ENCODE results near the gene HDAC4.

Gene HDAC4

GRCh38 chr2:239365782-239366435, 34.9 kb downstream of the HDAC4 start:
- no peak for DNase-seq

DNA sequence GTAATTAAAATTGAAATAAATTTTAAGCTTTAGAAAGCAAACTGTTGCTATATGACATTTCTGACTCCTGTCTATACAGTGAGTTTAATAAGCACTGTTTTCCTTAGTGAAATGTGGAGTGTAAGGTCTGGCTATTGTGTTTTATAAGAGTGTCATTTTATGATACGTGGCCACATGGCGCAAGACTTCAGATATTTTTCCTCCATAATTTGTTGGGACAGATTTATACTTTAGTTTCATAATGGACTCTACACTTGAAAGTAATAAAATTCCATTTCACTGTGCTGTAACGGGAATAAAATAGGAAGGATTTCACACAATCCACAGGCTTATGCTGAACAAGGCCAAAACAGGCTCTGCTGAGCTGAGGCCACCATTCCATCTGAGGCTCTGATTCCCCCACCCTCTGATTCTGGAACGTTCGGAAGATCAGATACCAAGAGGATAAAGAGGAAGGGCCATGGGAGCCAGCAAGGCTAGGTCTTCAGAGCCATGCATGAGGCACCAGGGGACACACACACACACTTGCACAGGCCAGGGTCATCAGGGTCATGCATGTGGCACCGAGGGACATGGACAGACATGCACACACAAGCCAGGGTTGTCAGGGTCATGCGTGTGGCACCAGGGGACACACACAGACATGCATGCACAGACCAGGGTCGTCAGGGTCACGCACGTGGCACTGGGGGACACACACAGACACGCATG, 35.6 kb downstream of the HDAC4 start:
- no peak for DNase-seq

- DNase-seq: no peak
Observed at GRCh38 chr2:239363946-239364637, 36.7 kb downstream of the HDAC4 start.

- DNase-seq: no peak
Observed at GRCh38 chr2:239362507-239362906, 38.3 kb downstream of the HDAC4 start.

DNA sequence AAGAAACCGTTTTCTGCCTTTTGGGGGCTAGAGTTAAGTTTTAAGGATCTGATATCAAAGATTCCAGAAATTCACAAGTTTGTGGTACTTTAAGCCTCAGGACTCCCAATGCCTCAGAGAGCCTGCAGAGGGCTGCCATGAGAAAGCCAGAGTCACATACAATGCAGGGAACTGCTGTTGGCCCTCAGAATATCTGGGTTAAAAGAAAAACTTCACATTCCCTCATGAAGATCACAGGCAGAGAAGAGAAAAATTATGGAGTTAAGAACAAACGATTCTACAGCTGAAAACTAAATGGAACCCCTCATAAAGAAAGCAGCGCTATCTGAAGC, 39.5 kb downstream of the HDAC4 start:
- no peak for DNase-seq

GRCh38 chr2:239360421-239361310, 40.2 kb downstream of the HDAC4 start:
- DNase-seq: no peak

DNA sequence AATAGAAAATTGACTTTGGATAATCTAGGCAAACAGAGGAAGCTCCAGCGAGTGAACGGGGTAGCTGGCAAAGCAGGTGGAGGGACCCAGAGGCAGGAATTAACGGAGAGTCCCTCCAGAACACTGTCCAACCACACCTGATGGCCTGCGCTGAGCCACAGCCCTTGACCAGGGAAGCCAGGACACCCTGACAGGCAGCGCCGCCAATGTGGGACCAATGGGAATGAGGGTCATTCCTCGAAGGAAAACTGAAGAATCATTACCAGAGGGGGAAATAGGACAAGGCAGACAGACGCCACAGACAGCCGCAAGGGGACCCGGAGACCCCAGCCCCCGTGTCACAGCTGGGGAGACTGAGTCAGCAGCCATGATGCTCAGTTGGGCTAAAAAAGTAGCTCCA, 40.8 kb downstream of the HDAC4 start:
- no peak for DNase-seq

DNA sequence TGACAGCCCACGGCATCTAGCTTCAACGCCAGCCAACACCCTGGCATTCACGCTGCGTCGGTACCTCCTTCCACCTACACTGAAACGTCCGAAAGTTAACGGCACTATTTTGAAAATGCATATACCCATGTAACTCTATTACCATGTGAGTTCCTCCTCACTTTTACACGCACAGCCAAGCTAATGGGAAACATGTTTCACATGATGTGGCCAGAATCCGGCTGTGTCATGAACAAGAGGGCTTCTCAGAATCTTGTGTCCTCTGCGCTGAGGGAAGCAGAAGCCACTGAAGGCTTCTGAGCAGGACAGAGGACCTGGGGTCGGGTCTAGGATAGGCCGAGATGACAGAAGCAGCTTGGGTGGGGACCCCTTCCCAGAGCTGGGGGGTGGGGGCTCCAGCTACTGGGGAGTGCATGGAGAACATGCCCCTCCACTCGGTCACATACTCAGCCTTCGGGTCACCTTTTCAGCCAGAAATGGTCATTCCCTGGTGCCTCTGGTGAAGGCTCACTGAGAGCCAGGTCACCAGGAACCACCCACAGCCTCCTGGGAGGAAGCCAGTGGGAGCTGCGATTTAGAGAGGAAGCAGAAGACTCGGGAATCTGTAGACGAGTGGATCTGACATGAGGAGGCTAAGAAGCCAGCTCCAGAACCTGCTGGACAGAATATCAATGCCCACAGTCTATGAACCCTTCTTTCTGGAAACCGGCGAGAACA, 41.5 kb downstream of the HDAC4 start:
- no peak for DNase-seq

GRCh38 chr2:239358062-239358754, 42.6 kb downstream of the HDAC4 start:
- no peak for DNase-seq

DNA sequence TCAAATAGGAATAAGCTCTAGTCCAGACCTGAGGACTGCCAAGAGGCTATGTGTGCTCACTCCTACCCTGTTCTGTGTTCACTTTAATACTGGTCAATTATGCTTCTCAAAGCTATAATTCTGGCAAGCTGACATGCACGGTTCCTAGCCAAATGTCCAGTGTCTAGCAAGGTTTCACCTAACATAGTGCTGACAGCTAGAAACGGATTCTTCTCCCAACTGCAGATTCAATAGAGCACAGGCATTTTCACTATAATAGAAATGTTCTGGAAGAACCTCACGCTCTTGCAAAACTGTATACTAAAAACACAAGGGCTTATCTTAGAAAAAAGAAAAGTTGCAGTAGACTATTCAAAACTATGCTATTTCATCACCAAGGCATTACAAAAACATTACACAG, 45.1 kb downstream of the HDAC4 start:
- no peak for DNase-seq

GRCh38 chr2:239355139-239355538, 45.7 kb downstream of the HDAC4 start:
- DNase-seq: no peak

GRCh38 chr2:239354791-239355136, 46.1 kb downstream of the HDAC4 start:
- no peak for DNase-seq

GRCh38 chr2:239354132-239354790, 46.6 kb downstream of the HDAC4 start:
- no peak for DNase-seq

DNA sequence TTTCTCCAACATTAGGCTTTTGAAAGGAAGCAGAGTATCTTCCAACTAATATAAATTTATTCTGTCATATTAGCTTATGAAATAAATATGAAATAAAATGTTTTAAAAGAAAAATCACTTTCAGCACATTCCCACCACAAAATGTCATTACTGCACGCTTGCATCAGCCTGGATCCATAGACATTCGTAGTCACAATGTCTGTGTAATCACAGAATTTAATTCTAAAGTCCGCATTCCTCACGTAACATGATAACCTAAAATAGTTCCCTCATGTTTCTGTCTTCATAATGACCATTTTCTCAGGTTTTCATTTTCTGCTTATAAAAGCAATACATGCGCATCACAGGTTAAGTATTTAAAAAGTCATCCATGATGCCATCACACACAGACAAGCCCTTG, 47.1 kb downstream of the HDAC4 start:
- no peak for DNase-seq

- no peak for DNase-seq
Observed at GRCh38 chr2:239351687-239352086, 49.1 kb downstream of the HDAC4 start.

DNA sequence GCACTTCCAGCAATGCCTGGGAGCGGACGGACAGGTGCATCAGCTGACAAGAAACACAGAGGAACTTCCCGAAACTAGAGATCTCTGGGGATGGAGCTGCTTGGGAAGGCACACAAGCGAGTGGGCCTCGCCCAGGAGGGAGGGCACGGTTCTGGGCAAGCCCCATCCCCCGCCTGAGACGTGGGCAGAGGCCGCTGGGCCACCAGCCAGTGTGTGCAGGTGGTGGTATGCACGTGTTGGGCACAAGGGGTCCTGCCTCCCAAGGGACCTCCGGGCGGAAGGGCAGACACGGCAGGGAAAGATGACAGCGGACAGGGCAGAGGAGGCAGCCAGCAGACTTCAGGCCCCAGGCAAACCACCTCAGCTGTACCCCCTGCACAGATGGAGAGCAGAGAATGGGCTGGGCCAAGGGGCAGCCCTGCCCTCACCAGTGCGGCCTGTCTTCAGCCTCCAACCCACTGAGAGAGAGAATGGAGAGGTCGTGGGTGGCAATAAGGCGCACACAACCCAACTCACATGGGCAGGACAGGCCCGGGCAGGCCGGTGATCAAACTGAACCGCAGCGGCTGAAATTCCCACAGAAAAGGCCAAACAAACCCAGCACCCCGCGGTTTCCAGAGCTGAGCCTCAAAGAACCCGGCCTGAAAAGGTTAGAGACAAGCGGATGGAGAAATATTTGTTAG, 51.2 kb downstream of the HDAC4 start:
- DNase-seq: no peak

DNA sequence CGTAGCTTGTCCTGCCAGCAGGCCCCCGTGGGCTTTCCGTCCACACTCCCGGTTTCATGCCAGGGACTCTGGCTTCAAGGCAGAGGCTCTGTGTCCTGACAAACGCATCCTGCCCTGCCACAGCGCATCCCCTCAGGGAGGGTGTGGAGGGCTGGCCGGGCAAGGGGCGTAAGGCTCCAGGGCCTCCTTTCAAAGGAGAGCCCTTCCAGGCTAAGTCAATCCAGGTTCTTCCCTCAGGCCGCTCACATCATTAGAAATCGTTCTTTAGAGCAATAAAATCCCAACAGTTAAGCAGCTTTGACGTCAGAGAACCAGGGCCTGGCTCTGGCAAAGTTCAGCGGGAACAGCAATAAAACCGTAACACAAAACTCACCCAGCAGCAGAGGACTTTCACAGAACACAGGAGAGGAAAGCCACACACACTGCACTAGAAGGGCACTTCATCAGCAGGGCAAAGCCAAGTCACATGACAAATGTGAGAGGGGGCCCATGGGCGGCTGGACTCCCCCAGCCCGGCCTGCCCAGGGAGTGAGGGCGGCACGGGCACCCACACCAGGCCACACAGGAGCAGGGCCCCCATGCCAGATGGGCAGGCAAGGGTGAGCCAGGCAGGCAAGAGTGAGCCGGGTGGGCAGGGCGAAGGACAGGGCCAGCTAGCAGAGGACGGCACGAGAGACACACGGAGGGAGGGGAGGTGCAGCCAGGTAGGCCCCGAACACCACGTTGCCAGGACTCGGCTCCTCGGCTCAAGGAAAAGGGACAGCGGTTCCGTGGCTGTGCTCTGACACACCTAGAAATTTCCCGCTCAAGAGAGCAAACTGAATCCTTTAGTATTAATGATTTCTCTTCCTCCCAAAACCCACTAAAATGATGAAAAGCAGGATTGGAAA, 52.0 kb downstream of the HDAC4 start:
- DNase-seq: no peak

DNA sequence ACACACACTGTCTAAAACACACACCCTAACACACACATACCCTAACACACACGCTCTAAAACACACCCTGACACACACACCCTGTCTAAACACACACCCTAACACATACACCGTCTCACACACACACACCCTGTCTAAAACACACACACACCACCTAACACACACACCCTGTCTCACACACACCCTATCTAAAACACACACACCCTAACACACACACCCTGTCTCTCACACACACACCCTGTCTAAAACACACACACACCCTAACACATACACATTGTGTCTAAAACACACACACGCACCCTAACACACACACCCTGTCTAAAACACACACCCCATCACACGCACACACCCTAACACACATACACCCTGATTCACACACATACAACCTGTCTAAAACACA, 54.1 kb downstream of the HDAC4 start:
- no peak for DNase-seq

DNA sequence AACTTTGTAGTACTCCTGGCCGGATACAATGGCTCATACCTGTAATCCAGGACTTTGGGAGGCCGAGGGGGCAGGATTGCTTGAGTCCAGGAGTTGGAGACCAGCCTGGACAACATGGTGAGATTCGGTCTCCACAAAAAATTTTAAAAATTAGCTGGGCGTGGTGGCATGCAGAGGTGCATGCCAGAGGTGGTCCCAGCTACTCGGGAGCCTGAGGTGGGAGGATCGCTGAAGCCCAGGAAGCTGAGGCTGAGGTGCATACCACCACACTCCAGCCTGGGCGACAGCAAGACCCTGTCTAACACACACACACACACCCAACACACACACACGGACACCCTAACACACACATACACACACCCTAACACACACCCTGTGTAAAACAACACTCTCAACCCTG, 55.6 kb downstream of the HDAC4 start:
- DNase-seq: no peak

- no peak for DNase-seq
Observed at GRCh38 chr2:239344857-239345216, 56.0 kb downstream of the HDAC4 start.
